Measurements from ENCODE around the gene TCEA2.

Gene TCEA2

DNA sequence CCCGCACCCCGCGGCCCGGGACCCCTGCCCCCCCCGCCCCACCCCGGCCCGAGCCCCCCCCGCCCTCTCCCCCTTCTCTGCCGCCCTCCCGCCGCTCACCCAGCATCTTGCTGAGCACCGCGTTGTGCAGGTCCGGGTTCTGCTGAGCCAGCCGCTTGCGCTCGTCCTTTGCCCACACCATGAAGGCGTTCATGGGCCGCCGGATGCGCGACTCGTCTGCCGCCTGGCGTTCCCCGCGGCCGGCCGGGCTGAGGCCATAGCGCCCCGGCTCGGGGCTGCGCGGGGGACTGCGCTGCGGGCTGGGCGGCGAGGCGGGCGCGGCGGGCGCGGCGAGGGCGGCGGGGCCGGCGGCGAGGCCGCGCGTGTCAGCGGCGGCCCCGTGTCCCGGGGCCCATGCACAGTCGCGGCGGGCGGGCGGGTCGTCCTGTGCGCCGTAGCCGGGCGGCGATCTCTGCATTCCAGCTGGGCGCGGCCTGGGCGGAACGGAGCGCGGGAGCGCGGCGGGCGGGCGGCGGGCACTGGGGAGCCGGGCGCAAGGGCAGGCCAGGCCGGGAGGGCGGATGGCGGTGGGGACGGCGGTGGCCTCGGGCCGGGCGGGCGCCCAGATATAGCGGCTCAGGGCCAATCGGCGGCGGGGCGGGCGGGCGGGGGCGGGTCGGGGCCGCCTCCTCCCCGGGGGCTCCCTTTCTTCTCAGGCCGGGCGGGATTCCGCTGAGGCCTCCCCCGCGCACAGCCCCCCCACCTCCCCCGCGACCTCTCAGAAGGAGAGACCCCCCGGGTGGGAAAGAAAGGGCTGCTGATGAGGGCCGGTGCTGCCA, 13.7 kb upstream of the TCEA2 start, which contains the start of gene SOX18:
Gene SOX18, minus strand, starts transcription at position 580 of the 818 bp plus-strand sequence. Its CDS starts 123 bp downstream, at position 457.
- no peak for DNase-seq (ENCODE audit: low read depth in 2 of 2)

DNA sequence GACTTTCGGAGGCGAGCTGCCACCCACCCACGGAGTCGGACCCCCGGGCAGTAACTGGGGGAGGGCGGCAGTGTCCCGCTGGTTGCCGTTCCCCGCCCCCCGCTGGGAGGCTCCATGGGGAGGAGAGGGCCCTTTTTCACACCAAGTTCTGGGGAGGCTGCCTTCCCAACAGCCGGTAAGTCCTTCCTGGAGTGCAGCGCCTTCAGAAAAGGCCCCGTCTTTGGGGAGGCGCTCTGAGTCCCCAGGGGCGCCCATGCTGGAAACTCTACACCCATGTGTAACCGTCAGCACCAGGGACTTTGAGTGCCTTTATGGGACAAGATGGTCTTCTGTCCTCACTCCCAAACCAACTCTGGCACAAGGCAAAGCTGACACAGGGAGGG, 13.1 kb upstream of the TCEA2 start:
- no peak for DNase-seq (ENCODE audit: low read depth in 2 of 2)

DNA sequence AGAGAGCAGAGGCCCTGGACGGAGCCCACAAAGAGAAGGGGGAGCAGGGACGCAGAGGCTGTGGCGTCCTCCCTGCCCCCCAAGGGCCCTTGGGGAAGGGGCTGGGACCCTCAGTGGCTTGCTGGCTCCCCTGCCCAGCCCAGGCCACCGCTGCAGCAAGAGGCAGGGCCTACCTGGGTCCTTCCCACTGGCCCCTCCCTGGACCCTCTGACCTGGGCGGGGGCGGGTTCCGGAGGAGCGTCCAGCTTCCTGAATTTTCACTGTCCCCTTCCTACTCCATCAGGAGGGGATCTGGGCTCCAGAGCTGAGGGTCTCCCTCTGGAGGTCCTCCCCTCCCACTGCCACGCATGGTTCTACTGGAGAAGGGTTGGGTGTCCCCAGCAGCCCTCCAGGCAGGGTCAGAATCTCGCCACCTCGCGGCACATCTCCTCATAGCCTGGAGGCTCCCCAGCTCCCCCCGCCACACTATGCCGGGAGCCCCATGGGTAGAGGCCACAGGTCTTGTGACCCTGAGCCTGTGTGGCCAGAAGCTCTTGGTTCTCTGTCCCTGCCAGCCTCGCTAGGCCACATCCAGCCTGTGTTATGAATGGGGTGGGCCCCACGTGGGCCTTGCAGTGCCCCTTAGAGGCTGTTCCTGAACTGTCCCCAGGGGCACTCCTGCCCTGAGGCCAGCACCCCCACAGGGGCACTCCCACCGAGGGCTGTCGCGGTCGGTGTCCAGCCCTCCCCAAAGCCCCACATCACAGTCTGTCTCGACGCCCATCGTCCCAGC, 12.6 kb upstream of the TCEA2 start:
- DNase-seq (ENCODE audit: low read depth in 2 of 2) = no peak

DNA sequence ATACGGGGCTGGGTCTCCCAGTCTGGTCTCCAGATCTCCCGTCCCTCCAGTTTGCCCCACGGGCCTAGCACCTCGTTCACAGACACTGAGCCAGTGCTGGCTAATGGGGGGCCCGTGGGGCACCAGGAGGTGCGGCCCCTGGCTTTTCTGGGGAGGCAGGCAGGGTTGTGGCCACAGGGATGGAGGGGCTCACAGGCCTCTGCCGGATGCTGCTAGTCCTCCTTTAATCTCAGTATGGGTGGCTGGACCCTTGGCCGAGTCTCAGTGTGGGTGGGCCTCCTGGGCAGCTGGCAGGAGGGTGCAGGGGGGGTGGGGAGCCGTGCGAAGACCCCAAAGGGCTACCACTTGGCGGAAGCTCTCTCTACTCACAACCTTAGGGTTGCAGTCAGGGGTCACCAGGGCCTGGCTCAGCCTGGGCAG, 12.0 kb upstream of the TCEA2 start:
- no peak for DNase-seq (ENCODE audit: low read depth in 2 of 2)

DNA sequence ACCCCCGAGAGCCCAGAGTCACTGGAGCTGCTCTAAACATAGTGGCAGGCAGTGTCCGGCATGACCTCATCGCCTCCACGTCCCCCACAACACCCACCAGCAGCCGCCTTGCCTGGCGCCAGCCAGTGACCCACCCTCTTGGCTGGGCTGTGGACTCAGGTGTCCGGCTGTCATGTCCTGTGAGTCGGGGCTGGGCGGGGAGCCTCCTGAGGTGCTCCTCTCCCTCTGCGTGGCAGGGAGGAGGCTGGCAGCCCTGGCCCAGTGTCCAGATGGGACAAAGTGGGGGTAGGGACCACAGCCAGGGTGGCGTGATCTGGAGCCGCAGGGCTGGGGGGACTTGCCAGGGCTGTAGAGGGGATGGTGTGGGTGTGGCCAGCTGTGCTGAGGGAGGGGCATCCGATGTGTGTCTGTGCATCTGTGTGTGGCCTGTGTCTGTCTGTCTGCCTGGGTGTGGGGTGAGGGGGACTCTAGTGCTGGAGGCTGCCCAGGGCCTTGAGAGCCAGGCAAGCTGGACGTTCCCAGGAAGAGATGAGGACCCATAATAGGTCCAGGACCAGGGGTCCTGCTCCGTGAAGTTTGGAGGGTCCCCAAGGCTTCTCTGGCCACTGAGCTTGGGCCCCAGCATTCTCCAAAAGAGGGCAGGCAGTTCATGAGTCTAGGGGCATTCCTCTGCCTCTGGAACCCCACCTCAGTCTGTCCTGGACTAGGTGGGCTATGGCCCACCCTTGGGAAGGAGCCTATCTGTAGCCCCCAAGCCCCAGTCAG, 11.3 kb upstream of the TCEA2 start:
- no peak for DNase-seq (ENCODE audit: low read depth in 2 of 2)

DNA sequence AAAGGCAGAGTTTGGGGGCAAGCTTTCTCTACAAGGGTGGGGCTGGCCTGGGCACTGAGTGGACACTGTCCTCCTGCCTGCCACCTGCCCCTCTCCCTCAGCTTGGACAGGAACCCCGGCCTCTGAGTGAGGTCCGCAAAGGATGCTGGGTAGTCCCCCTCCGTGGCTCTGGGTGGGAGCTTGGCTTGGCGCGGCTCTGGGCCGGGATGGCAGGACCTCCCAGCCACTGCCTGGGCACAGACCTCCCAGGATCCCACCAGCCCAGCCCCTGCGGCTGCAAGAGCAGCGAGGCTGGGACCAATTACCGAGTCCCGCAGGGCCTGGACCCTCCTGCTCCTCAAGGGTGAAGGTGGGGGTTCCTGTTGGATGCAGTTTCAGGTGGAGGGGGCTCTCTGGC, 10.7 kb upstream of the TCEA2 start:
- no peak for DNase-seq (ENCODE audit: low read depth in 2 of 2)

DNA sequence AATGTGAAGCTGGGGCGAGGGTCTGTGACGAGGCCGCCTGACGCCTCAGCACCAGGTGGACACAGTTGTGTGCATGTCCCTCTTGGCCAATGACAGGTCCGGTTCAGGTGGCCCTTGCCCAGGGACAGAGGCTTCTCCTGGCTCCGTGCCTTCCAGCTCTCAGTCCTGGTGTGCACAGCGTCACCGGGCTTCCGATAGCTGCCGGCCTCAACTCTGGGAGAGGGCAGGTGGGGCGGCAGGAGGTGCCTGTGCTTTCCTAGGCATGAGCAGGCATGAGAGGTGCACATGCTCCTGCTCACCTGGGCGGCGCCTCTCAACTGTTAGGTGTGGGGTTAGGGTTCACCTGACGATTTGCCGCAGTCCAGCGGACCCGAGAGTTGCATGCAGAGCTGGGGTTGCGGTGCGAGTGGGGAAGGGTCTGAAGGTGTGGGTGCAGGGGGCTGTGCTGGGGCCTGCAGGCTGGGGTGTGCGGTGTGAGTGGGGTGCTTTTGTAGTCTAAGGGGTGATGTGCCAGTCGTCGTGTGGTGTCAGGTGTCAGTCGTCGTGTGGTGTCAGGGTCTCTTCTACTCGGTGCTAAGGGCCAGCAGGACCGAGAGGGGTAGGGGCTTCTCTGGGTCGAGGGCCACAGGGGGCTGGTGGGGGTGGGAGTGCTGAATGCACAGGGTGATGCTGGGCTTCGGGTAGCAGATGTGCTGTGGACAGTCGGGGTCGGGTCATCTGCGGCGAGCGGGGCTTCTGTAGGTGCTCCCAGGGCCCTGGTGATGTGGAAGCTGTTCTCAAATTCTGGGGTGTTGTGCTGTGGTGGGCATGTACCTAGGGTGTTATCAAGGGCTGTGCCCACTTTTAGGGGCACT, 9.8 kb upstream of the TCEA2 start:
- DNase-seq (ENCODE audit: low read depth in 2 of 2) = no peak

DNA sequence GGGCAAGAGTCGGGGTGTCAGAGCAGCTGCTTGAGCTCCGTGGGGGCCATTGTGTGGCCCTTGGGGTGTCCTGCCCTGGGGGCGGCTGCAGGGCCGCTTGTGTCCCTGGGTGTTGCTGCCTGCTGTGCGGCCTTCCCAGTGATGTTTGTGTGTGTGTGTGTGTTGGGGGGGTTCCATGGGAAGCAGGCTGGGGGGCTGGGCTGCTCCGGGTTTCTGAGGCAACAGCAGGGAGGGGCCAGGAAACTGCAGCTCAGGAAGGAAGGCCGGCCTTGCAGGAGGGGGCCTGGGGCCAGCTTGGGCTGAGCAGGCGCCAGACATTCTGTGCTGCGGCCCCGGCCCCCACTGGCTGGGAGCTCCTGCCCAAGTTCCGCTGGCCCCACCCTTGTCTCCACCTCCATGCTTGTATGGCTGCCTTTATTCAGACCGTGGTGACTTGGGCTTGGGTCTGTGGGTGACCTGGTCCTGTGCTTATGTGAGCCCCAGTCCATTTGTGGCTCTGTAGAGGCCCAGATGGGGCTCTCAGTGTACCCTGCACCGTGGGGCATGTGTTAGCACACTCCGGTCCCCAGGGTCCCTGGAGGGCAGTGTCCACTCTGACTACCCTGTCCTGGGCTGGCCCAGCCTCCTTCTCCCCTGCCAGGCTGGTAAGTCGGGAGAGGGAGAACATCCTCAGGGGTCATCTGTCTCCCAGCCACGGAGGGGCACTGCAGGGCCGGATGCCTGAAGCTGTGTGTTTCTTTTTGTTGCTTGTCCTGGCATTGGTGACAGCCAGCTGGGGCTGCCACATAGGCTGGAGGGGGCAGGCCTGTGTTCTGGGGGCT, 8.9 kb upstream of the TCEA2 start:
- DNase-seq (ENCODE audit: low read depth in 2 of 2) = no peak

DNA sequence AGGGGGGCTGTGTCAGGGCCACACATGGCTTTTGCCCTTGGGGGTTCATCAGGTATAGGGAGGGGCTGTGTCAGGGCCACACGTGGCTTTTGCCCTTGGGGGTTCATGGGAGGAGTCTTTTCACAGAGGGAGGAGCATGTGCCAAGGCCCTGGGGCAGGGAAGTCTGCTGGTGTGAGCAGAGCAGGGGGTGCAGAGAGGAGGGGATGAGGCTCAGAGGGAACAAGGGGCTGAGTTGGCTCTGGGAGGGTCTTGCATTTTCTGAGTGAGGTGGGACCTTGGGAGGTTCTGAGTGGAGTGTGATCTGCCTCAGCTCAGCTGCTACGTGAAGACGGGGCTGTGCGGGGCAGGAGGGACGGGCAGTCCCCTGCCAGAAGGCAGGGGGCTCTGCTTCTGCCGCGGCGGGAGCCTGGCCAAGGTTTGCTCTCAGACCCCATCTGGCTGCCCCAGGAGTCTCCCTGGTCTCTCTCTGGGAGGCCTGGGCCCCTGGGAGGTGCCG, 7.6 kb upstream of the TCEA2 start:
- DNase-seq (ENCODE audit: low read depth in 2 of 2) = no peak

DNA sequence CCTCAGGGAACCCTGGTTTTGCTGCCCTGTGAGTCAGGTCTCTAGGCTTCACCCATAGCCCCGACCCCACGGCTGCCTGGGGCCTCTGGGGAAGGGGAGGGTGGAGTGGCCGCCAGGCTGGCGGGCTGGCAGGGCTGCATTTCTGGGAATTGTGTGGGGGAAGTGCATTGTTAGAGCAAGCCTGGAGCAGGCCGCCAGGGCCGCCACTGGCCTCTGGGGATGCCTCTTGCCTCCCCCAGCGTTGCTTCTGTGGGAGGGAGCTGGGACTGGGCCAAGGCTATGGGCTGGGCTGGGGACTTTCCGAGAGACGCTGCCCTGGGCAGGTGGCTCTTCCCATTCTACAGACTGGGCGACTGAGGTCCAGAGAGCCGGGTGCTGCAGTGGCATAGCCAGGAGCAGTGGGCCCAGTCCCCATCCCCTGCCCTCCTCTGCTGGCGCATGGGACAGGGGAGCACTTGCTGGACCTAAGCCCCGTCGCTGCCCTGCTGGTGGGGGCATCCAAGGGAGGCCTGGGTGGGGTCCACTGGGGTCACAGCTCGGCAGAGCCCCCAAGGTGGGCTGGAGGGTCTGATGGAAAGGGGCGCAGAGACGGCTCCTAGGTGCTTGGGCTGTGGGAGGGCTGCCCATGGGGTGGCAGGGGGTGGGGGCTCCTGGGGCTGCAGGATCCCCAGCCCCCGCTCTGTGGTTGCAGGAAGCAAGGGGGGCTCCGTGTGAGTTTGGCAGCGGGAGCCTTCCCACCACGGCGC, 6.9 kb upstream of the TCEA2 start:
- no peak for DNase-seq (ENCODE audit: low read depth in 2 of 2)

DNA sequence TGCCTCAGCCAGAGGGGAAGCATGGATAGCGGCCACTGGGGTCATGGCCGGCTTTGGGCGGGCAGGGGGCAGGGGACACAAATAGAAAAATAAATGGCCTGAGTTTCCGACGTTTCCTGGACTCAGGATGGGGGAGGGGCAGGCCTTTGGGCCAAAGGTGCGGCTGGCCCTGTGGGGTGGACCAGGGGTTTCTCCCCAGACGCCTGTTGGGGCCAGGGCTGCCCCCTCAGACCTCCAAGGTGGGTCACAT, 6.4 kb upstream of the TCEA2 start:
- DNase-seq (ENCODE audit: low read depth in 2 of 2) = no peak

DNA sequence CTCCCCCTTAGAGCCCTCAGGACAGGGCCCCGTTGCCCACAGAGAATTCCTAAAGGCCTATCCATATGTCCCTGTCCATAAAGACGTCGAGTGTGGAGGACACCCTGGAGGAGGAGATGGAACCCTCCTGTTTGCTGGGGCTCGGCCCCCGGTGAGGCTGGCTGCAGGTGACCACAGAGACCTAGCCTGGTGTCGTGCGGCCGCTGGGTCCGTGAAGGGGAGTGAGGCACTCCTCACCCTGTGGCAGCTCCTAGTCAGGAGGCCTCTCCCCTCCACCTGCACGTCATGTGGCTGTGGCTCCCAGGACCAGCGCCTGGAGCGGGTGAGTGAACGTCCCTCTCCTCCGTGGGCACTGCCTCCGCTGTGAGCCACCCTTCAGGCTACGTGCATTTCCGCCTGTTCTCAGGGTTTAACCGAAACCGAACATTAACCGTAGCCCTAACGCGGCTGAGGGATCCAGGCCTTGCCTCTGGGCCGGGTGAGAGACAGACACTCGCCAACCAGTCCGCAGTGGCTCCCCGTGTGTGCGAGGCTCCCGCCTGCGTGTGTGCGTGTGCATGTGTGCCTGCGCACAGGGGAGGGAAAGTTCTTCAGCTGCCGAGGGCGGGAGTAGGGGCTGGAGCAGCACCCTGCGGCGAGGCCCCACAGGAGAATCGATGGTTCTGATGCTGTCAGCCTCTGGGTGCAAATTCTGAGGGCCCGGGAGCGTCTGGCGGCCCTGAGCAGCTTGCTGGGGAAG, 5.9 kb upstream of the TCEA2 start:
- DNase-seq (ENCODE audit: low read depth in 2 of 2) = no peak

DNA sequence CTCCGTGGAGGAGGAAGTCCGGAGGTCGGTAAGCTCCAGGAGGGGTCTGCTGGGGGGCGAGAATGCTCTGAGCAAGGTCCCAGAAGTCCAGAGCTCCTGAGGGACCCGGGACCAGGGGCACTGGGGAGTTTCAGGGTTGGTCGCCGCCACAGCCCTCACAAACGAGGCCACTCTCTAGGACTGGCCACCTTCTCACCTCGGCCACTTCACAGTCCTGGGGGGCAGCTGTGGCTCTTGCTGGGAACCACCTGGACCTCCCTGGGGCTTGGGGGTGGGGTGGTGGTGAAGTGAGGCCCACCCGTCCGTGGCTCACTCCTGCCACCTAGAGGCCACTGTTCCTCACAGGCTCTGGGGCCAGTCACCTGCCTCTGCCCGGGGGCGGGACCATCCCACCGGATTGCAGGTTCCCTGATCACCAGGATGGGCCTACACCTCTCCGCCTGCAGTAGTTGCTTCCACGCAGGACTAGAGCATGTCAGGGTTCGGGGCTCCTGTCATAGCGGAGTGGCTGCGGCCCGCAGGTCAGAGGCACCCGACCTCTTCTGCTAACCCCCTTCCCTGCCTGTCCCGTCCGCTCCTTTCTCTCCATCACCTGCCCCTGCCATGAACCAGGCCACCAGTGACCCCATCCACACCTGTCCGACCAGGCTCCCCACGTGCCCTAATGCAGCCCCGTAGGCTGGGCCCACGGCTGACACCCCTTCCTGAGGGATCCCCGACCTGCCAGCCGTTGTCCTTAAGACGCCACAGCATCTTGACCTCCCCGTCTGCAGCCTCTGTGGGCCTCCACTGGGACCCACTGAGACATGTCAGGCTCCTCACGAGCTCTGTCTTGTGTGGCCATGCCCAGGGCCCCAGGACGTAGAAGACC, 5.1 kb upstream of the TCEA2 start:
- DNase-seq (ENCODE audit: low read depth in 2 of 2) = peak; percentile 68 to 86

DNA sequence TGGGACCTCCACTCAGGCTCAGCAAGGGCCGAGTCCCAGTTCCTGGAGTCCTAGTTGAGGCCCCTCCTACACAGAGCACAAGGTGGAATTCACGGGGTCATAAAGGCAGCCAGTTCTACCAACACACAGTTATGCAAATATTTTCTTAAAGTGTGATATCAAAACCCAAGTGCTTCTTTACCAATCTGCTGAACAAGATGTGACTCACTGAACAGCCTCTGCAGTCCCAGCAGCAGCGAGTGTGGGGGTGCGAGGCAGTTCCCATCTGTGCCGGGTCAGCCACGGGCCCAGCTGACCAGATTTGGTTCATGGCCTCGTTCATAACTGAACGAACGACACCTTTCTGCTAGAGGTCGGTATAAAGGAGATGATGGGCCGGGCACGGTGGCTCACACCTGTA, 4.5 kb upstream of the TCEA2 start:
- no peak for DNase-seq (ENCODE audit: low read depth in 2 of 2)

DNA sequence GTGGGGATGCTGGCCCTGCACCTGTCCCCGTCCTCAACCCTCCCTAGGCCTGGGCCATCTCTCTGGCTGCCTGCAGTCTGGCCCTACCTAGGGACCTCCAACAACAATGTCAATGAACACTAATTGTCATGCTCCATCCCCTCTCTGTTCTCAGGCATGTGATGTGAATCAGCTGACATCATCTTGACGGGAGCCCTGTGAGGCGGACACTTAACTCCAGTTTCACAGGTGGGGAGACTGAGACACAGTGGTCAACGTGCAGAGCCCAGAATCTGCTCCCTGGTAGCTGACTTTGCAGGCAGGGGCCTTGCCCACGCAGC, 762 bp upstream of the TCEA2 start:
- no peak for DNase-seq (ENCODE audit: low read depth in 2 of 2)

DNA sequence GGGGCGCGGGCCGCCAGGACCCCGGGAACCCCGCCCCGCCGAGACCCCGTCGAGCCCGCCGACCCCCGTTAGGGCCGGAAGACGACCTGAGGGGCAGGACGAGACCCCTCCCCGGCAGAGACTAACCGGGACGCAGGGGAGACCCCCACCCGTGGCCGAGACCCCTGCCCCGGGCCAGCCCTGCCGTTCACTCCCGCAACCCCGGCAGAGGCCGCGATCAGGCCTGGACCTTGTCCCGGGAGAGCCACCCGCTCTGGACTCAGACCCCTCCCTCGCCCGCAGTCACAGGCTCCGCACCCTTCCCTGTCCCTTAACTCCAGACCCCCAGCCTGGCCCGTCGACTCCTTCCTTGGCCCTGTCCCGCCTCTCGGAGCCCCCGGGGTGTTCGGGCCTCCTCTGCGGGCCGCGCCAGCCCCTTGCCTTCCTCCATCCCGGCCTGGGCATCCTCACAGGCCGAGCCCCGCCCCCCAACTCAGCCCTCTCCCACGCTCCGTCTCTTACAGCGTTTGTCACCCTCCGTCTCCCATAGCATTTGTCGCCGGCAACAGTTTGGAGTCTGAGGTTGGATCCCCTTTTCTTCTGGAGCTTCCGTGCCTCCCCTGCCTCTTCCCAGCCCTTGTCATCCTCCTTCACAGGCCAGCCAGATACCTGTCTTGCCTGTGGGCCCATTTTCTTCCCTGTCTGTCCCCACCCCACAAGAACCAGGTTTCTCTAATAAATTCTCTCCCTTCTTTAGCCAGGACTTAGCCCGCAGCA, 569 bp downstream of the TCEA2 start:
- DNase-seq (ENCODE audit: low read depth in 2 of 2) = peak in 1 of 2 donors; percentile 51

DNA sequence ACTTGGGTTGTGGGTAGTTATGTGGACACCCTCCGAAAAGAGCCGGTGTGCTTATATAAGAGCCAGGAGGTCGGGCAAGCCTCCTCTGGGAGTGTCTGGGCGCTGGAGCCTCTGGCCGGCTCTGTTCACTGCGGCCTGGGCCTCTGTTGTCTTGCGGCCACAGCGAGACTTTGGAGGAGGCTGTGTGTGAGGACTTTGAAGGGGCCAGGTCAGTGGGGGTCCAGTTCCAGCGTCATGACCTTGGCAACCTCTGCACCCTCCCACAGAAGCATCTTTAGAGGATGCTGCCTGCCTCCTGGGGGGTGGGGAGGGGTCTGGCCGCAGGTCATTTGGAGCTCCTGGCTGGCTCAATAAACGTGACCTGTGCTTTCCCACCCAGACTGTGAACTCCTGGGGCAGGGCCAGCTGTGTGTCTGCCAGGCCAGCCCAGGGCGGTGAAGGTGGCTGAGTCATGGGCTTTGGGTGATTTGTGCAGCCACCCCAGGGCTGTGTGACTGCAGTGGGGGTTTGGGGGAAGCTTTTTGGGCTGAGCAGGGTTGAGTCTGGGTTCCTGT, 1.2 kb downstream of the TCEA2 start:
- no peak for DNase-seq (ENCODE audit: low read depth in 2 of 2)

All from stimulated activated CD4-positive, alpha-beta T cell treated with anti-CD3 and anti-CD28 coated beads, Interleukin-15, amount 100 ng/mL, for 48 hours (primary cell).